Measurements from ENCODE around the gene INTS11.

Gene INTS11

GRCh38 chr1:1284221-1285101 is 40.0 kb downstream of the INTS11 start:
- no peak for DNase-seq

GRCh38 chr1:1283821-1284220 is 40.6 kb downstream of the INTS11 start:
- DNase-seq = no peak

- DNase-seq = no peak
These were observed 41.5 kb downstream of the INTS11 start for GRCh38 chr1:1282998-1283397.

- DNase-seq = no peak
These were observed 42.7 kb downstream of the INTS11 start for GRCh38 chr1:1281533-1282321.

- DNase-seq = no peak
These were observed 43.5 kb downstream of the INTS11 start for GRCh38 chr1:1280782-1281481.

- DNase-seq = no peak
These were observed 45.4 kb downstream of the INTS11 start for GRCh38 chr1:1279028-1279427.

GRCh38 chr1:1278620-1279019 is 45.8 kb downstream of the INTS11 start:
- DNase-seq = no peak

GRCh38 chr1:1275836-1276235 is 48.6 kb downstream of the INTS11 start:
- no peak for DNase-seq

- DNase-seq = no peak
These were observed 49.5 kb downstream of the INTS11 start for GRCh38 chr1:1274931-1275431.

- DNase-seq = no peak
These were observed 50.0 kb downstream of the INTS11 start for GRCh38 chr1:1274299-1274930.

GRCh38 chr1:1273512-1274298 is 50.8 kb downstream of the INTS11 start, which contains the start of gene UBE2J2:
TSS of gene UBE2J2 (minus strand) at chr1:1273854. CDS start at chr1:1267992, 5,862 bp downstream.
- peak; percentile 50 for DNase-seq

- no peak for DNase-seq
These were observed 51.3 kb downstream of the INTS11 start for GRCh38 chr1:1273209-1273511.

GRCh38 chr1:1272341-1273208 is 51.9 kb downstream of the INTS11 start:
- no peak for DNase-seq

- no peak for DNase-seq
These were observed 53.6 kb downstream of the INTS11 start for GRCh38 chr1:1270813-1271212.

GRCh38 chr1:1268284-1268682 is 56.2 kb downstream of the INTS11 start:
- no peak for DNase-seq

GRCh38 chr1:1267488-1268283 is 56.8 kb downstream of the INTS11 start:
- DNase-seq = no peak

- no peak for DNase-seq
These were observed 59.6 kb downstream of the INTS11 start for GRCh38 chr1:1264868-1265272.

- no peak for DNase-seq
These were observed 60.4 kb downstream of the INTS11 start for GRCh38 chr1:1264026-1264425.

- no peak for DNase-seq
These were observed 61.7 kb downstream of the INTS11 start for GRCh38 chr1:1262758-1263157.

GRCh38 chr1:1262071-1262470 is 62.4 kb downstream of the INTS11 start:
- no peak for DNase-seq
